Measurements from ENCODE around the gene MMP28.
A peak's percentile ranks its signal among the peaks of the same experiment; 100 is the strongest.

Gene MMP28

GRCh38 chr17:35726127-35726952 is 69.1 kb downstream of the MMP28 start:
- DNase-seq (ENCODE audit: low read depth), result peak; percentile 60

GRCh38 chr17:35725802-35726126 is 69.7 kb downstream of the MMP28 start:
- no peak for DNase-seq (ENCODE audit: low read depth)

GRCh38 chr17:35725058-35725457 is 70.4 kb downstream of the MMP28 start:
- DNase-seq (ENCODE audit: low read depth), result no peak

- DNase-seq (ENCODE audit: low read depth), result no peak
These were observed 71.7 kb downstream of the MMP28 start for GRCh38 chr17:35723735-35724134.

- DNase-seq (ENCODE audit: low read depth), result no peak
These were observed 78.0 kb downstream of the MMP28 start for GRCh38 chr17:35717475-35717874.

GRCh38 chr17:35716897-35717465 is 78.5 kb downstream of the MMP28 start:
- DNase-seq (ENCODE audit: low read depth), result no peak

- no peak for DNase-seq (ENCODE audit: low read depth)
These were observed 79.3 kb downstream of the MMP28 start for GRCh38 chr17:35716173-35716572.

All from GM04503 (cell line).